ENCODE results near the gene UBE2J2.
"Not testable (repeated sequence)": the region's sequence is repeated elsewhere in the genome, so short reads cannot be mapped to it uniquely, and the experiment has no call there.

Gene UBE2J2

DNA sequence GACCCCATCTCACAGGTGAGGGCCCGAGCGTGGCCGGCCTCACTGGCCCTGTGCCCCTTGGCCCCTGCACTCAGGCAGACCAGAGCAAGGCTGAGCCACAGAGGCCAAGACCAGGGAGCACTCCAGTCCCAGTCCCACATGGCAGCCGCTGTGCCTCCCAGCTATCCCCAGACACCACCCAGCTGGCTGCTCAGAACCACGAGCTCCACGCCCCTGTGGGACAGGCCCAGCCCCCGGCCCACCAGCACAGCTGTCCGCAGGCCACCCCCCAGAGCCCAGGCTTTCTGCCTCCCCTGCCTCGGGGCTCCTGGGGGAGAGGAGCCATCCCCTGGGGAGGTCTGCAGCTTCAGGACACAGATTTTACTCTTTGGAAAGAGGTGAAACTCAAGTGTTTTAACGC is 18.0 kb downstream of the UBE2J2 start:
- no peak for DNase-seq (ENCODE audit: low spot score)

DNA sequence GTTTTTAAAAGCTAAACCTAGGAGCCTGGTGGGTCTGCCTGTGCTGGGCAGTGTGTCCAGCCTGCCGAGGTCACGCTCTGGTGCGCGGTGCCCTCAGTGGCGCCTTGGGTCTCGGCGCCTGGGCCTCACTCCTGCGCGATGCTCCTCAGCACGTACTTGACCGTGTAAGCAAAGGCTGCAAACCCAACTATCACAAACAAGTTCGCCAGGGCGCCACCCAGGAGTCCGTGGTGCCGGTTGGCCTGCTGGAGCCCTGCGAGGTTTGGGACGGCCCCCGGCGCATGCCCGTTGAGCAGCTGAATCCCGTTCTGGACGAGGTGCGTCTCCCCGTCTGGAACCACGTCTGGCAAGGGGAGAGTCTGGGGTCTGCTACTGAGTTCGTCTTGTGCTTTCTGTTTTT is 18.6 kb downstream of the UBE2J2 start:
- DNase-seq (ENCODE audit: low spot score): no peak

DNA sequence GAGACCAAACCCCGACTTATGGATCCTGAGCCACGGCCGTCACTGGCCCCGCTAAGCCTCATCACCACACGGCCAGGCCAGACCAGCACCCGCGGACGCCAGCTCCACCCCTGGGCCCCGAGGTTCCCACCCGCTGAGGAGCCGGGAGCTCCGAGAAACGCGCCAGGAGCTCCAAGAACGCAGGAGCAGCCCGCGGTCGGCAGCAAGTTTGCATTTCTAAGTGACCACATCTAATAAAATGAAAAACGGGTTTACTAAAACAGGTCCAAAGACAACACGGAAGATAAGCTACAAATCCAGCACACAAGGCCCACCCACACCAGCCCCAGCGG is 19.0 kb downstream of the UBE2J2 start:
- no peak for DNase-seq (ENCODE audit: low spot score)

DNA sequence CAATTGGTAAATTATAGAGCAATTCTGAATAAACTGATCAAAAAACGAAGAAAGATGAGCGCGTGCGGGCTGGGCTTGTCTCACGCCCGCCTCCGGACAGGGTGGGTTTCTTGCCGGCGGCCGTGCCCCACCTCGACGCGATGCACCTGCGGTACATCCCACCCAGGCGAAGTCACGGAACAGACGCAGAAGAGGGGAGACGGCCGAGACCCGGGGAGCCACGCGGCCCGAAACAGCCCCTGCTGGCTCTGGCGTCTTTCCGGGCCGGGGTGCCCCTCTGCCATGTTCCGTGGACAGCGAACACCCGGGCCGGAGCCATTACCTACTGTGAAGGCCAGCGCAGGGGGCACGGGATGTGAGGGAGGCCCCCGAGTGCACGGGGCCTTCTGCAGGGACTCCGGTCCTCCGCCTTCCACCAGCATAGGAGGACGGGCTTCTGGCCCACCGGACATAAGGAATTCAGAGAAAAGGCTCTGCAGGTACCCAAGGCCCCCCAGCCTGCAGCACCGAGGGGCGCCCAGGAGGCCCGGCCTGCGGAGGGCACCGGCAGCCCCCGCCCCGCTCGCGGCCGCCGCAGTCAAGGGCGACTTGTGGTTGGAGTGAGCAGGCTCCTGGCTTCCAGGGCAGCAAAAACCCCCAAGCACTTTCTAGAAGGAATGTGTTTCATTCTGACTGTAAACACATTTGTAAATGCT is 19.5 kb downstream of the UBE2J2 start:
- no peak for DNase-seq (ENCODE audit: low spot score)

DNA sequence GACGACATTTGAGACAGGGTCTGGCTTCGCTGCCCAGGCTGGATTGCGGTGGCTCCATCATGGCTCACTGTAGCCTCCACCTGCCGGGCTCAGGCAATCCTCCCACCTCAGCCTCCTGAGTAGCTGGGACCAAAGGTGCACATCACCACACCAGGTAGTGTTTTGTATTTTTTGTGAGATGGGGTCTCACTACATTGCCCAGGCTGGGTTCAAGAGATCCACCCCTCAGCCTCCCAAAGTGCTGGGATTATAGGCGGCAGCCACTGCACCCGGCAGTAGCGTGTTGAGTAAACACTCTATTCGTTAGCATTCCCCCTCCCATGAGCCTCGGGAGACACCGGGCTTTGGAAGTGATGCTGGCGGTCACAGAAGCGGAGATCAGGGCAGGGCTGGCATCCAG is 20.3 kb downstream of the UBE2J2 start:
- DNase-seq (ENCODE audit: low spot score): no peak

DNA sequence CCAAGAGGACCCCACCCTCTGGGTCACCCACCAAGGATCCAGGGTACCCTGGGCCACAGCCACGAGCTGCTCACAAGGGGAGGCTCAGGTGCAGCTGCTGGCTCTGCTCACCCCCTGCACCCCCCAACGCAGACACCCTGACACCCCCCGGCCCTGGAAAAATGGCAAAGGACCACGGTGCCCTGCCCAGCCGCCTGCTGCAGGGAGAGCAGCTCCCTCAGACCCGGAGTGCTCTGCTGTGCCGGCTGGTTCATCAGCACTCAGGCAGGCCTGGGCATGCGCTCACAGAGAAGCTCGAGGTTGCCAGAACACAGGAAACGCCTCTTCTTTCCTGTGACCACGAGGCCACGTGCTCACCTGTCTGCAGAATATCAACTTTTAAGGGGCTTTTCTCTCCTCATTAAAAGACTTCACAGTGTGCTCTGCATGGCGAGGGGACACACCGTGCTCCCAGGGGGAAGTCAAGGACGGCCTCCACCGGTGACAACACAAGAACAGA is 22.8 kb downstream of the UBE2J2 start:
- no peak for DNase-seq (ENCODE audit: low spot score)

DNA sequence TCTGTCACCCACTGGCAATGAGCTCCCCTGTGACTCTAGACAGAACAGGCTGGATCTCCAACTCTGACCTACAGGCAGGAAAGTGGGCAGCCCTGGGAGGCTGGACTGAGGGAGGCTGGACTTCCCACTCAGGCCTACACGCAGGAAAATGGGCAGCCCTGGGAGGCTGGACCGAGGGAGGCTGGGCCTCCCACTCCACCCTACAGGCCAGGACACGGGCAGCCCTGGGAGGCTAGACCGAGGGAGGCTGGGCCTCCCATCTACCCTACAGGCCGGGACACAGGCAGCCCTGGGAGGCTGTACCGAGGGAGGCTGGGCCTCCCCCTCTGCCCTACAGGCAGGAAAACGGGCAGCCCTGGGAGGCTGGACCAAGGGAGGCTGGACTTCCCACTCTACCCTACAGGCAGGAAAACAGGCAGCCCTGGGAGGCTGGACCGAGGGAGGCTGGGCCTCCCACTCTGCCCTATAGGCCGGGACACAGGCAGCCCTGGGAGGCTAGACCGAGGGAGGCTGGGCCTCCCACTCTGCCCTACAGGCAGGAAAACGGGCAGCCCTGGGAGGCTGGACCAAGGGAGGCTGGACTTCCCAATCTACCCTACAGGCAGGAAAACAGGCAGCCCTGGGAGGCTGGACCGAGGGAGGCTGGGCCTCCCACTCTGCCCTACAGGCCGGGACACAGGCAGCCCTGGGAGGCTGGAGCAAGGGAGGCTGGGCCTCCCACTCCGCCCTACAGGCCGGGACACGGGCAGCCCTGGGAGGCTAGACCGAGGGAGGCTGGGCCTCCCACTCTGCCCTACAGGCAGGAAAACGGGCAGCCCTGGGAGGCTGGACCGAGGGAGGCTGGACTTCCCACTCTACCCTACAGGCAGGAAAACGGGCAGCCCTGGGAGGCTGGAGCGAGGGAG is 25.4 kb downstream of the UBE2J2 start:
- not testable (repeated sequence) for DNase-seq (ENCODE audit: low spot score)

DNA sequence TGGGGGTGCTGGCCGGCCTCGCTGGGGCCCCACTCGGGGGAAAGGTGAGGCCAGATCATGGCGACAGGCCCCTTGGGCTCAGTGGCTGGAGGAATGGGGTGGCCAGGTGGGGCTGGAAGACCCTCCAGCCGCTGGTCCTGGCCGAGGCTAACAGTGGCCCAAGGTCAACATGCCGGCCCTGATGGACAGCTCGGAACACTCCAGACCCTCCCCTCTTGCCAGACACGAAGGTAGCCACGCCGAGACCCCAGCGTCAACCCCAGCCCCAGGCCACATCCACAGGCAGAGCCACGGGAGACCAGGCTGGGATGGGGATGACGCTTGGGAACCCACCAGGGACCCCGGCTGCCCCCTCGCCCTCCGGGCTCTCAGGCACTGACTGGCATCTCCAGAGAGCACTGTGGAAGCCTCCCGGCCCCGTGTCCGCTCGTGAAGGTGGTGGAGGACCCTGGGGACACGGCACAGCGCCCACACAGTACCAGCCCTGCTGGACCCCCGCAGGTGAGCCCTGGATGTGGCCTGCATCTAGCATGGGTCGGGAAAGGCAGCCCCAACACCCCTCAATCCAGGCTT is 26.2 kb downstream of the UBE2J2 start:
- DNase-seq (ENCODE audit: low spot score): no peak

DNA sequence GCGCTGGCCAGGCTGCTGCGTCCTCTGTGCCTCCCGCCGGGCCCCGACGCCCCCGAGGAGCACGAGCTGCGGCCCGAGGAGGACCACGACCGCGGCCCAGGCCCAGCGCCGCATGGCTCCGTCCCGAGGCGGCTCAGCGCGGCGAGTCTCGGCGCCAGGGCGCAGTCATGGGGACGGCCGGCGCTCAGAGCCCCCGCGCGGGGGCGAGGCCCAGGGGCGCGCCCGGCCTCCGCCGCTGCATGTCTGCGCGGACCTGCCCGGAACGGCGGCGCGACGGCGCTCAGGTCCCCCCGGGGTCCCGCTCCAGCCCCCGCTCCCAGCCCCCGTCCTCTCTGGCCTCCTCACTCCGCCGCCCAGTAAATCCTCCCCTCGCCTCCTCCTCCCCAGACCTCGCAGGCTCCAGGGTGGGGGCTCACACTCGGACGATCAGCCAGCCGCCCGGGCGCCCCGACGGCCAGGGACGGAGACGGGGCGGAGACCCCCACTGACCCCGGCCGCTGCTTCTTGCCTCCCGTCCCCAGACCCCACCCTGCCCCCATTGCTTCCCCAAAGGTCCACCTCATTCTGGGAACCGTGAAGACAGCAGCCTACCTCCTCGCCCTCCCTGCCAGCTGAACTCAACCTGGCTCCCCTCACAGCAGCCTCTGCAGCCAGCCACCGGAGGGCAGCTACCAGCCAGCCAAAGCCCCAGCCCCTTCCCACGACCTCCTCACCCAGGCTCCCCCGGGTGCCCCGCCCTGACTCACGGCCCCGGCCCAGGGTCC is 26.9 kb downstream of the UBE2J2 start, which contains the start of gene C1QTNF12:
C1QTNF12 (minus strand) TSS at position 146 of the 764 bp plus-strand sequence; CDS start at position 114, 32 bp downstream.
- no peak for DNase-seq (ENCODE audit: low spot score)

DNA sequence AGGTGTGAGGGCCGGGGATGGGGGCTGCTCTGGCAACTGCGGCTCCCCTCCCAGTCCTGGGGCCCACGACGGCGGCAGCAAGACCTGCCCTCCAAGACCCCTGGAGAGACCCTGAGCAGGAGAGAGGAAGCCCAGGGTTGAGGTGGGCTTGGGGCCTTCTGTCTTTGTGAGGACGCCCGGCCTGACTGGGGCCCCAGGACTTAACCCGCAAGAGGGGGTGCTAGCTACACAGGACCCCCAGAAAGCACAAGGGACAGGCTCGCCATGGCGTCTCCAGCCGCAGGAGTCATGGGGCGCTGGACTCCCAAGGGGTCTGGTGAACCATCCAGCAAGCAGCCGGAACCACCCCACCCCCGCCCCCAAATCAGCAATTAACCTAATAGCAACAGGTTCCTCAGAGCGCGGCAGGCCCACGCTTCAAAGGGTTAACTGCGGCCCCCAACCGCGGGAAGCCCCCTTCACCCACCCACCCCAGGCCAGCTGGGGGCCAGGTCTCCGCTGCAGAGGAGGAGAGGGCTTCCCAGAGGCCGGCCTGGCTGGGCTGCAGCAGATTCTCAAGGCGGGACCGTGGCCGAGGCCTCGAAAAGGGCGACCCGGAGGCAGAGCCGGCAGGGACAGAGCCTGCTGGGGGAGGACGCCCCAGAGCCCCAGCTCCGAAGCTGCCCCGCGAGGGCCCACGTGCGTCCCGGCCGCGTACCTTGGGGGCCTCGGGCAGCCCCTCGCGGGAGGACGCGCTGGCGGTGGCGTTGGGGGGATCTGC is 27.7 kb downstream of the UBE2J2 start:
- no peak for DNase-seq (ENCODE audit: low spot score)

DNA sequence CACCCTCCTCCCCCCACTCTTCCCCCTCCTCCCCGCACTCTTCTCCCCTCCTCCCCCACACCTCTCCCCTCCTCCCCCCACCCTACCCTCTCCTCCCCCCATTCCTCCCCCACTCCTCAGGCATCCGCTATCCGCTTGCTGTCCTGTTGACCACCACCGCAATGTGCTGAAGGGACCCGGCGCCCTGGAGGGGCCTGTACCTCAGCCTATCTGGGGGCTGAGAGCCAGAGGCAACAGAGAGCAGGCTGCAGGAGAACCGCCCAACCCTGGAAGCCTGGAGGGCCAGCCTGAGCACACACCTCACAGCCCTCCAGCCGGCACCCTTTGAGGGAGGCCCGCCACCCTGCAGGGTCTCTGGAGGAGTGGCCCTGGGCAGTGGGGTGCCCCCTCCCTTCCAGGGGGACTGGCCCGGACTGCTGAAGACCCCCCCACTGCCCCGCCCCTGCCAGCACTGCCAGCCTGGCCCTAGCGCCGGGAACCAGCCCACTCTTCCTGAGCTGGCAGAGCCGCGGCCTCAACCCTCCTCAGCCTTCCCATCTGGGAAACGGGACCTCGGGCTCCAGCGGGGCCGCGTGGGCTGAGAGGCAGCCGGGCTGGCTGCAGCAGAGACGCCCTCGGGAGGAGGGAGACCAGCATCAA is 28.4 kb downstream of the UBE2J2 start:
- no peak for DNase-seq (ENCODE audit: low spot score)

DNA sequence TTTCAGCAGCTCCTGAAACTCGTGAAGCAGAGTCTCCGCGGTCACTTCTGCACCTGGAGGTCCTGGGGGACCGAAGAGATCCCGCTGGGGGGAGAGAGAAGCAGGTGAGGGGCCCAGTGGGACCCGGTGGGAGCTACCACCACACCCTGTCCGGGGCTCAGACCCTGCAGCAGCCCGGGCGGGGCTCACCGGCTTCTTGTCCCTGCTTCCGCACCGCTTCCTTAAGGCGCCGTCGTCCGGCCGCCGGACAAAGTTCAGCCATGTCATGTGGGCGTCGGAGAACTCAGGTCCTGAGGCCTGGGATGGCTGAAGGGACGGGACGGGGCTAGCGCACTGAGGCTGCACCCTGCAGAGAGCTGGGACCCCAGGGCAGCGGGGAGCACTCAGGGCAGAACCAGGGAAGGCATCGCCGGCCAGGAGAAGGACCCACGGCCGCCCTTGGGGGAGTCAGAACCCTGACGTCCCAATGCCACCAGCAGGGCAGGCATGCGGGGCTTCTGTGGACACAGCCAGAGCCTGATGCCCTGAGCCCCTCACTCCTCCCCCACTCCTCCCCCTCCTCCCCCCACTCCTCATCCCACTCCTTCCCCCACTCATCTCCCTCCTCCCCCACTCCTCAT is 29.4 kb downstream of the UBE2J2 start:
- DNase-seq (ENCODE audit: low spot score): no peak

DNA sequence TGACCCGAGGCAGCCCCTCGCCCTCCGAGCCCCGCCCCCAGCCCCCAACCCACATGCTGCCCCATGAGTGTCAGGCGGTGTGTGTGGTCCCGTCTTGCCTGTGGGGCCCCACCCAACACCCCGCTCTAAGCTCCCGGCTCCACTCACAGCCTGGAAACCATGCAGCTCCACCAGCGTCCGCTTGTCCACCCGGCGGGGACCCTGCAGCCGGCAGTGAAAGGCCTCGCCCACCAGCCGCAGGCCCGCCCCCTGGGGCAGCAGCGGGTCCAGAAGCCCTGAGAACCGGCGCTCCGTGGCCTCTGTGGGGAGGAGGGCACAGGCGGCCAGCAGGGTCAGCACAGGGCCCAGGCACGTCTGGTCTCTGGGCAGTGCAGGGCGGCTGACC is 29.9 kb downstream of the UBE2J2 start:
- no peak for DNase-seq (ENCODE audit: low spot score)

DNA sequence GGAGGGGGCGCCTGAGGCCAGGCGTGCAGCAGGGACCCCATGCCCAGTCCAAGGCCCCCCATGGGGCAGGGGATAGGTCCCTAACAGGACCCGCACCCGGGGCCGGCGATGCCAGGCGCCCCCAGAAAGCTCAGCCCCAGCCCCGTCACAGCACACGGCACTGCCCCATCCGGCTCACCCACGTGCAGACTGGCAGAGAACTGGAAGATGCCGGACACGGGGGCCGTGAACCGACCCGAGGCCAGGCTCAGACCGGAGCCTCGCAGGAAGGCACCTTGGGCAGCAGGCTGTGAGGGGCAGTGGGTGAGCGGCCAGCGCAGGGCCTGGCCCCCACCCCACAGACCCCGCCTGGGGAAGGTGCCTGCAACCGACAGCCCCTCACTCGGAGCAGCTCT is 30.4 kb downstream of the UBE2J2 start:
- DNase-seq (ENCODE audit: low spot score): no peak

DNA sequence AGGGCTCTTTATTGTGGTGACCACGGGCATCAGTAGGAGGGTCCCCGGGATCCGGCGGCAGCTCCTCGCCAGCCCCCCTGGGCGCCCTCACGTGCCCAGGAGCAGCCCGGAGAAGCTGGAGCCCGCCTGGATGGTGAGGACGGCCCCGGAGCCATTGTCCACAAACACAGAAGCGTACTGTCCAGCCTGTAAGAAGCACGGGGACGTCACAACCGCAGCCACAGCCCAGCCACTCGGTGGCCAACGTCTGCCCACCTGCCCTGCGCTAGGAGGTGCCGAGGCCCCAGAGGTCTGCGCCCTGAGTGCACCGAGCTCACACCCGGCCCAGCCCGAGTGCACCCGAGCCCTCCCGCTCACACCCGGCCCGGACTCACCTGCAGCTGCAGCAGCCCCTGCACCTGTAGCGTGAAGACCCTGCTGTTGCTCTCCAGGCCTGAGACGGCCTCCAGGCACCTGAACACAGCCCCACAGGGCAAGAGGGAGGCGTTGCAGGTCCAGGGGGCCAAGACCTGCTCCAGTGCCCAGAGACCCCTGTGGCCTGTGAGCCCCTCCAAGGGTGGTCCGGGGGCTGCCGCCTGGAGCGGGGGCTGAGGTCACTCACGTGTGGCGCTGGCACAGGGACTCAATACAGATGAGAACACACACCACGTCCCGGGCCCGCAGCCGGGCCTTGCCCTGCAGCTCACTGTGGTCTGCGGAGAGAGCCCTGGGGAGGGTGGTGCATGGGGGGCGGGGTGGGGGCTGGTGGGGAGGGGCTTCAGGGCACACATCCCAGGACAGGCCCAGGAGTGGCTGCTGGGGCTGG is 31.0 kb downstream of the UBE2J2 start:
- no peak for DNase-seq (ENCODE audit: low spot score)

DNA sequence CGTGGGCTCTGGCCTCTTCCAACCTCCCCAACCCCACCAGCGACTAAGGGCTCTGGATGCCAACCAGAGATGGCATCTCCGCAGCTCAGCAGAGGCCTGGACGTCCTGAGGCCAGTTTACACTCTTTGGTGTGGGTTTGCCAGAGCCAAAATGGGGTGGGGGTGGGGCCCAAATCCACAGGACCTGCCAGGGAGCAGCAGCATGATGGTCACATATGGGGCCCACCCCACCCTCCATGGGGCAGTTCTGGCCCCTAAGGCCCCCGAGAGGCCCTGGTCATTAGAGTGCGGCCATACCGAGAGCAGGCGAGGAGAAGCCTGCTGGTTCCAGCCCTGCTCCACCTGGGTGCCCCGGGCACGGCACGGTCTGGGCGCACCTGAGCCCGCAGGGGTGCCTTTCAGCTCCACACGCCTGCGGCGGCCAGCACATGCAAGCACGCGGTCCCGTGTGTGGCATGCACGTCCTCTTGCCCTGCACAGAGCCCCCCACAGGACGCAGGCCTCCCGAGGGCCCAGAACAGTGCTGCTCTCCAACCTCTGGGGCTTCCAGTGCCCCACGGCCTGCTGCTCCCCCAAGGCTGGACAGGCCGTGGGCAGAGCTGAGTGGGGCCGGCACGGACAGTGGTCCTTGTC is 31.9 kb downstream of the UBE2J2 start:
- no peak for DNase-seq (ENCODE audit: low spot score)

DNA sequence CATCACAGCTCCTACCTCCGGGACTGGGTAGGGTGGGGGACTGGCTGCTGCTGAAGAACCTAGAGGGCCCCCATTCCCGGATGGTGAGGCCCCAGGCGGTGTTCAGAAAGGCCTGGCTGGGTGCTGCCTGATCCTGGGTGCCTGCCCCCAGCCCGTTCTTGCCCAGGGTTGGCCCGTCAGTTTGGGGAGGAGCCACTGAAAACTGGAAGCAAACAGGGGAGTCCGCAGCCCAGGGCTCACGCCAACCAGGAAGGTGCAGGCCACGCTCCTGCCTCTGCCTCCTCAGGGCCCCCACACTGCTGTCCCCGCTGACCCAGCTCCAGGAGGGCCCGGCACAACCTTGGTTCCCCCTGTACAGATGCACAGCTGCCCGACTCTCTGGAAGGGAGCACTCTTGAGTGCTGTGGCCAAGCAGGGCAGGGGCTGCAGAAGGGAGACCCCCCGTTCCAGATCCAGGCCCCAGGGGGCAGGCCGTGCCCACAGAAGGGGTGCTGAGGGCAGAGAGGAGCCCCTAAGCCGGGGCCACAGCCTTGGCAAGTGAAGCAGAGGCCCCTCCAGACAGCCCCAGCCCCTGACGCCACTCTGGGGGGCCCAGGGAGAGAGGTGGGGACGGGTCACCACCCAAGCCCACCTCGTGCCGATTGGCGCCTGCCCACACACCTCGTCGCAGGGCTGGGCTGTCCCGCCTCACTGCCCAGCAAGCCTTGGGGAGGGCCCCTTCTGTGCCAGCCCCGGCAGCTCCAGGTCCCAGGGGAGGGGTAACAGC is 32.6 kb downstream of the UBE2J2 start:
- DNase-seq (ENCODE audit: low spot score): no peak

DNA sequence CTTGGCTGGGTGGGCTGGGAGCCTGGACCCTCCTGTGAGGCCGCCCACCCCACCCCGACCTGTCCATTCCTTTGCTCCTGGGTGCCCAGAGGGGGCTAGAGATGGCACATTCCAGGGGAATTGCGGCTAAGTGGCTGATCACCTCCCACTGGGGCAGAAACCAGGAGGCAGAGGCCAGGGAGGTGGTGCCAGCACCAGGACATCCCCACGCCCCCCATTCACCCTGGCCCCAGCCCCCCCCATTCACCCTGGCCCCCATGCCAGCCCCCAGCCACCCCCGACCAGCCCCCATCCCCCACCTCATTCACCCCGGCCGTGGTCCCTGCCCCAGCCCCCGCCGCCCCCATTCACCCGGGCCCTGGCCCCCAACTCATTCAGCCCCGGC is 33.3 kb downstream of the UBE2J2 start:
- no peak for DNase-seq (ENCODE audit: low spot score)
